Neural cell (in vitro differentiated cells): ENCODE data around the gene TMEM127.

Source experiments
- EP300 ChIP-seq: fragments of 450-650 bp; conservative IDR thresholded peaks from 2 replicates; pipeline ENCODE4 v1.6.1; 2014; ENCODE audit warnings: antibody characterized with exemption, mild to moderate bottlenecking, moderate library complexity; ENCODE audit not compliant: poor library complexity, severe bottlenecking
- EZH2 ChIP-seq: fragments of 200-600, 300-800 bp; shearing (Covaris generic), sonication (generic); IDR thresholded peaks from 2 replicates; pipeline ENCODE4 v1.6.1; 2014; ENCODE audit warnings: antibody characterized with exemption, low read length, borderline replicate concordance, mild to moderate bottlenecking; ENCODE audit not compliant: insufficient read depth, poor library complexity, severe bottlenecking
- POLR2AphosphoS5 ChIP-seq: IDR thresholded peaks from 2 replicates; pipeline ENCODE4 v1.6.1; 2012
- RAD21 ChIP-seq: fragments of 450-650 bp; conservative IDR thresholded peaks from 2 replicates; pipeline ENCODE4 v1.6.1; 2014; ENCODE audit warnings: antibody characterized with exemption, mild to moderate bottlenecking, moderate library complexity
- TF ChIP-seq, protein P1 (sequence below): fragments of 450-650 bp; IDR thresholded peaks from 2 replicates; pipeline ENCODE4 v1.5.1; 2014; ENCODE audit warnings: antibody characterized with exemption, mild to moderate bottlenecking, moderate library complexity; ENCODE audit not compliant: poor library complexity, severe bottlenecking
- TF ChIP-seq, protein P2 (sequence below): IDR thresholded peaks from 2 replicates; pipeline ENCODE4 v1.6.1; 2012; ENCODE audit warnings: borderline replicate concordance

DNA sequence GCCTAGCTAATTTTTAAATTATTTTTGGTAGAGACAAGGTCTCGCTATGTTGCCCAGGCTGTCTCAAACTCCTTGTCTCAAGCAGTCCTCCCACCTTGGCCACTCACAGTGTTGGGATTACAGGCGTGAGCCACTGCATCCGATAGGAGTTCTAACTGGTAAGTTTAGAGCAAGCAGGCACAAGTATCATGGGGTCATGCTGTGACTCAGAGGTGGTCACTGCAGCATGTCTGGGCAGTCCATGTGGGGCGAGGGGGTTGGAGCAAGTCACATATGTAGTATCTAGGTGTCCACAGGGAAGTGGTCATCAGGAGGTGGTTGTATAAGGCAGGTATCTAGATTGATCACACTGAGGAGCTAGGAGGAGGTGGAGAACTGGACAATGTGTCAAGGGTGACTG is 34.5 kb downstream of the TMEM127 start:
- TF ChIP-seq, protein P1, sequence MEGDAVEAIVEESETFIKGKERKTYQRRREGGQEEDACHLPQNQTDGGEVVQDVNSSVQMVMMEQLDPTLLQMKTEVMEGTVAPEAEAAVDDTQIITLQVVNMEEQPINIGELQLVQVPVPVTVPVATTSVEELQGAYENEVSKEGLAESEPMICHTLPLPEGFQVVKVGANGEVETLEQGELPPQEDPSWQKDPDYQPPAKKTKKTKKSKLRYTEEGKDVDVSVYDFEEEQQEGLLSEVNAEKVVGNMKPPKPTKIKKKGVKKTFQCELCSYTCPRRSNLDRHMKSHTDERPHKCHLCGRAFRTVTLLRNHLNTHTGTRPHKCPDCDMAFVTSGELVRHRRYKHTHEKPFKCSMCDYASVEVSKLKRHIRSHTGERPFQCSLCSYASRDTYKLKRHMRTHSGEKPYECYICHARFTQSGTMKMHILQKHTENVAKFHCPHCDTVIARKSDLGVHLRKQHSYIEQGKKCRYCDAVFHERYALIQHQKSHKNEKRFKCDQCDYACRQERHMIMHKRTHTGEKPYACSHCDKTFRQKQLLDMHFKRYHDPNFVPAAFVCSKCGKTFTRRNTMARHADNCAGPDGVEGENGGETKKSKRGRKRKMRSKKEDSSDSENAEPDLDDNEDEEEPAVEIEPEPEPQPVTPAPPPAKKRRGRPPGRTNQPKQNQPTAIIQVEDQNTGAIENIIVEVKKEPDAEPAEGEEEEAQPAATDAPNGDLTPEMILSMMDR = no peak
- TF ChIP-seq POLR2AphosphoS5 (no peak), EP300 (no peak), EZH2 (no peak), RAD21 (no peak)
- TF ChIP-seq, protein P2, sequence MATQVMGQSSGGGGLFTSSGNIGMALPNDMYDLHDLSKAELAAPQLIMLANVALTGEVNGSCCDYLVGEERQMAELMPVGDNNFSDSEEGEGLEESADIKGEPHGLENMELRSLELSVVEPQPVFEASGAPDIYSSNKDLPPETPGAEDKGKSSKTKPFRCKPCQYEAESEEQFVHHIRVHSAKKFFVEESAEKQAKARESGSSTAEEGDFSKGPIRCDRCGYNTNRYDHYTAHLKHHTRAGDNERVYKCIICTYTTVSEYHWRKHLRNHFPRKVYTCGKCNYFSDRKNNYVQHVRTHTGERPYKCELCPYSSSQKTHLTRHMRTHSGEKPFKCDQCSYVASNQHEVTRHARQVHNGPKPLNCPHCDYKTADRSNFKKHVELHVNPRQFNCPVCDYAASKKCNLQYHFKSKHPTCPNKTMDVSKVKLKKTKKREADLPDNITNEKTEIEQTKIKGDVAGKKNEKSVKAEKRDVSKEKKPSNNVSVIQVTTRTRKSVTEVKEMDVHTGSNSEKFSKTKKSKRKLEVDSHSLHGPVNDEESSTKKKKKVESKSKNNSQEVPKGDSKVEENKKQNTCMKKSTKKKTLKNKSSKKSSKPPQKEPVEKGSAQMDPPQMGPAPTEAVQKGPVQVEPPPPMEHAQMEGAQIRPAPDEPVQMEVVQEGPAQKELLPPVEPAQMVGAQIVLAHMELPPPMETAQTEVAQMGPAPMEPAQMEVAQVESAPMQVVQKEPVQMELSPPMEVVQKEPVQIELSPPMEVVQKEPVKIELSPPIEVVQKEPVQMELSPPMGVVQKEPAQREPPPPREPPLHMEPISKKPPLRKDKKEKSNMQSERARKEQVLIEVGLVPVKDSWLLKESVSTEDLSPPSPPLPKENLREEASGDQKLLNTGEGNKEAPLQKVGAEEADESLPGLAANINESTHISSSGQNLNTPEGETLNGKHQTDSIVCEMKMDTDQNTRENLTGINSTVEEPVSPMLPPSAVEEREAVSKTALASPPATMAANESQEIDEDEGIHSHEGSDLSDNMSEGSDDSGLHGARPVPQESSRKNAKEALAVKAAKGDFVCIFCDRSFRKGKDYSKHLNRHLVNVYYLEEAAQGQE = no peak
